ENCODE measurements around the gene ATG4C. TPM values are rescaled to one million over a fixed set of nuclear protein-coding genes. Genes with fewer than 3 reads are reported as not detected.
A peak's percentile ranks its signal among the peaks of the same experiment; 100 is the strongest.

Gene ATG4C
- total RNA-seq, 1 donor from 2014 or later, result 39.5 TPM

DNA sequence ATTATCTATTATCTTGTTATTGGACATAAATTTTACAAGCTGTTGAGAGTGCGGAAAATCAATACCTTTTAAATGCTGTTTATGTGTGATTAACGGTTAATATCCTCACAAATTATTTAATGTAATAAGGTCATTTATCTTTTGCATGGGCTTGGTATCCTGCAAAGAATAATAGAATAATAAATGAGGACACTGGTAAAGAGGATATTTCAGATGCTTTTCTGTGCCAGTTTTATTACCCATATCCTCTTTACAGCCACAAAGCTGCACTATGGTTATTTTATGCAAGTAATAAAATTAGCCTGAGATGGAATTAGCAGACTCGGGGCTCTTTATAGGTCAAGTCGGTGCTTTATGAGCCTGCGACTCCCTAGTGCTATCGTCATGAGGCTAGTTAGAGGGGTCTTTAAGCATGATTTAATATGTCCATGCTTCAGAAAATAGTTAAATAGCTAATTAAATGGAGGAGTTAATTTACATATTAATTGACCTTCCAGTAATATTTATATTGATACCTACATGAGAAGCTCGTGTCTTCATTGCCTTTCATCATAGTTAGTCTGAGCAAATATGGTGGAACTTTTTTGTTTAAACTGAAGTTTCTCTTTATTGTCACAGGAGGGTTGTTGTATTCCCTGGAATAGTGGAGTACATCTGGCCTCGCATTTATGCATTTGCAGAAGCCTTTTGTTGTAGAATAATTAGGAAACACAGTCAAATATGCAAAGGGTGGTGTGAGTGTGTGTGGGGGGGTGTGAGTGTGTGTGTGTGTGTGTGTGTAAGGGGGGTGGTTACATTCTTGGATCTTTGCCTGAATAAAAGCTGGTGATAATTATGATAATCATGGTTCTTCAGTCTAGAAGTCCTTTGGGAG is 120.3 kb downstream of the ATG4C start:
- H3K27ac Mint-ChIP-seq, result no peak overlapping the region

GRCh38 chr1:62904856-62905225 is 120.9 kb downstream of the ATG4C start:
- Mint-ChIP-seq H3K27me3 (ENCODE audit: insufficient read depth, low read depth) (peaks cover 2% of the 10 kb centered on the region), H3K27ac (no peak overlapping the region), H3K4me3 (no peak overlapping the region), H3K9me3 (no peaks in the 10 kb centered on the region), H3K4me1 (peaks cover 10% of the 10 kb centered on the region), H3K36me3 (no peaks in the 10 kb centered on the region)
- no peak overlapping the region for H3K4me2 ChIP-seq
- no peaks in the 10 kb centered on the region for H3F3A ChIP-seq (ENCODE audit: low read depth)
- H3K9me3 ChIP-seq (ENCODE audit: low read depth), result no peaks in the 10 kb centered on the region
- no peak overlapping the region for H3K27ac ChIP-seq
- TF ChIP-seq CTCF (IDR thresholded peaks at IDR 0.05) (no peak), EZH2 (IDR thresholded peaks at IDR 0.05) (no peak), EZH2phosphoT487 (IDR thresholded peaks at IDR 0.05) (no peak)
- H3K4me1 ChIP-seq, result no peaks in the 10 kb centered on the region
- H4K20me1 ChIP-seq (ENCODE audit: low read depth), result no peaks in the 10 kb centered on the region
- no peak overlapping the region for H3K4me3 ChIP-seq
- no peaks in the 10 kb centered on the region for H3K27me3 ChIP-seq
- DNase-seq (ENCODE audit: low spot score), result no peak
- H3K9ac ChIP-seq, result no peak overlapping the region
- H2AFZ ChIP-seq (replicated peaks), result peak overlapping the region; percentile 34
- H3K79me2 ChIP-seq (ENCODE audit: low read depth), result no peaks in the 10 kb centered on the region
- no peaks in the 10 kb centered on the region for H3K36me3 ChIP-seq

More for the DNA sequence above, 120.3 kb downstream of the ATG4C start:
- Histone ChIP-seq H3K4me1 (no peaks in the 10 kb centered on the region), H3K9me3 (ENCODE audit: low read depth) (no peaks in the 10 kb centered on the region), H2AFZ (replicated peaks) (no peak overlapping the region), H3K4me2 (no peak overlapping the region), H3K27ac (no peak overlapping the region), H3K36me3 (no peaks in the 10 kb centered on the region), H3K27me3 (no peaks in the 10 kb centered on the region), H3K79me2 (ENCODE audit: low read depth) (no peaks in the 10 kb centered on the region), H3K9ac (no peak overlapping the region), H3K4me3 (no peak overlapping the region), H4K20me1 (ENCODE audit: low read depth) (no peaks in the 10 kb centered on the region), H3F3A (ENCODE audit: low read depth) (no peaks in the 10 kb centered on the region)
- TF ChIP-seq EZH2 (IDR thresholded peaks at IDR 0.05) (no peak), CTCF (IDR thresholded peaks at IDR 0.05) (no peak)
- no peaks in the 10 kb centered on the region for H3K9me3 Mint-ChIP-seq
- DNase-seq (ENCODE audit: low spot score), result no peak
- peaks cover 10% of the 10 kb centered on the region for H3K4me1 Mint-ChIP-seq
- no peaks in the 10 kb centered on the region for H3K36me3 Mint-ChIP-seq
- H3K4me3 Mint-ChIP-seq, result no peak overlapping the region
- H3K27me3 Mint-ChIP-seq (ENCODE audit: insufficient read depth, low read depth), result no peaks in the 10 kb centered on the region

GRCh38 chr1:62905309-62905708 is 121.4 kb downstream of the ATG4C start:
- no peak overlapping the region for H3K27ac Mint-ChIP-seq
- Histone ChIP-seq H4K20me1 (ENCODE audit: low read depth) (no peaks in the 10 kb centered on the region), H3K4me2 (no peak overlapping the region), H3K4me1 (no peaks in the 10 kb centered on the region), H3K36me3 (no peaks in the 10 kb centered on the region), H3K79me2 (ENCODE audit: low read depth) (no peaks in the 10 kb centered on the region), H3K9me3 (ENCODE audit: low read depth) (no peaks in the 10 kb centered on the region), H2AFZ (replicated peaks) (peak overlapping the region; percentile 43), H3F3A (ENCODE audit: low read depth) (no peaks in the 10 kb centered on the region), H3K27me3 (no peaks in the 10 kb centered on the region), H3K4me3 (no peak overlapping the region), H3K9ac (no peak overlapping the region), H3K27ac (no peak overlapping the region)
- no peak for DNase-seq (ENCODE audit: low spot score)
- peaks cover 2% of the 10 kb centered on the region for H3K27me3 Mint-ChIP-seq (ENCODE audit: insufficient read depth, low read depth)
- TF ChIP-seq EZH2 (IDR thresholded peaks at IDR 0.05) (no peak), EZH2phosphoT487 (IDR thresholded peaks at IDR 0.05) (no peak)
- no peaks in the 10 kb centered on the region for H3K36me3 Mint-ChIP-seq
- no peak overlapping the region for H3K4me3 Mint-ChIP-seq
- H3K4me1 Mint-ChIP-seq, result peaks cover 10% of the 10 kb centered on the region
- H3K9me3 Mint-ChIP-seq, result no peaks in the 10 kb centered on the region

- no peak for DNase-seq (ENCODE audit: low spot score)
- Histone ChIP-seq H3F3A (ENCODE audit: low read depth) (no peaks in the 10 kb centered on the region), H3K4me1 (no peaks in the 10 kb centered on the region), H3K27ac (no peak overlapping the region), H3K36me3 (no peaks in the 10 kb centered on the region), H3K27me3 (no peaks in the 10 kb centered on the region), H3K4me3 (no peak overlapping the region), H4K20me1 (ENCODE audit: low read depth) (no peaks in the 10 kb centered on the region), H3K9ac (no peak overlapping the region), H3K9me3 (ENCODE audit: low read depth) (no peaks in the 10 kb centered on the region), H3K79me2 (ENCODE audit: low read depth) (no peaks in the 10 kb centered on the region), H2AFZ (replicated peaks) (peak overlapping the region; percentile 43), H3K4me2 (no peak overlapping the region)
- Mint-ChIP-seq H3K27ac (no peak overlapping the region), H3K36me3 (no peaks in the 10 kb centered on the region), H3K4me3 (no peak overlapping the region), H3K9me3 (no peaks in the 10 kb centered on the region), H3K4me1 (peaks cover 10% of the 10 kb centered on the region), H3K27me3 (ENCODE audit: insufficient read depth, low read depth) (peaks cover 2% of the 10 kb centered on the region)
- TF ChIP-seq EZH2phosphoT487 (IDR thresholded peaks at IDR 0.05) (no peak), CTCF (IDR thresholded peaks at IDR 0.05) (no peak), EZH2 (IDR thresholded peaks at IDR 0.05) (no peak)
Observed at GRCh38 chr1:62905872-62906271, 121.9 kb downstream of the ATG4C start.

Measured in neural progenitor cell (in vitro differentiated cells).